ENCODE measurements around the gene MYO5A.

MYO5A gene

DNA sequence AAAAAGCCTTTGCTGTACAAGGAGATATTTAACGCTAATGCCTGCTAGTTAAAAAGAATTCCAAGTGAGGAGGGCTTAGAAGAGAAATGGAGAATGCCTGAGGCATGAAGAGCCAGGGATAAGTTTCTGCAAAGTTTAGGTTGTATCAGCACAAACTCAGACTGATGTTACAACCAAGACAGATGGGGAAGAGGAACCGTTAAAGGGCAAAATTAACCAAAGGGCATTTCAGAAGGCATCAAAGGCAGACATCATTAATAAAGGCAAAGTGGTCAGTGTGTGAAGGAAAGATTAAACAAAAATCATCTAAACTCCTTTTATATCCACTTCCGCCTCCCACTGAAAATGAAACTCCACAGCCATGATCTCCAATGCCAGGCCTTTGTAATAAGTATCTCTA, 7.0 kb downstream of the MYO5A start:
- DNase-seq (ENCODE audit: low read depth): no peak
- TF ChIP-seq MYC (IDR thresholded peaks at IDR 0.05; ENCODE audit: low read depth, low read length): no peak
- TF ChIP-seq, protein P1, sequence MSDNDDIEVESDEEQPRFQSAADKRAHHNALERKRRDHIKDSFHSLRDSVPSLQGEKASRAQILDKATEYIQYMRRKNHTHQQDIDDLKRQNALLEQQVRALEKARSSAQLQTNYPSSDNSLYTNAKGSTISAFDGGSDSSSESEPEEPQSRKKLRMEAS (IDR thresholded peaks at IDR 0.05; ENCODE audit: low read depth, low read length): no peak
- no peak for TF ChIP-seq POLR2A (IDR thresholded peaks at IDR 0.05; ENCODE audit: extremely low read depth, insufficient read length)
- TF ChIP-seq, protein P2, sequence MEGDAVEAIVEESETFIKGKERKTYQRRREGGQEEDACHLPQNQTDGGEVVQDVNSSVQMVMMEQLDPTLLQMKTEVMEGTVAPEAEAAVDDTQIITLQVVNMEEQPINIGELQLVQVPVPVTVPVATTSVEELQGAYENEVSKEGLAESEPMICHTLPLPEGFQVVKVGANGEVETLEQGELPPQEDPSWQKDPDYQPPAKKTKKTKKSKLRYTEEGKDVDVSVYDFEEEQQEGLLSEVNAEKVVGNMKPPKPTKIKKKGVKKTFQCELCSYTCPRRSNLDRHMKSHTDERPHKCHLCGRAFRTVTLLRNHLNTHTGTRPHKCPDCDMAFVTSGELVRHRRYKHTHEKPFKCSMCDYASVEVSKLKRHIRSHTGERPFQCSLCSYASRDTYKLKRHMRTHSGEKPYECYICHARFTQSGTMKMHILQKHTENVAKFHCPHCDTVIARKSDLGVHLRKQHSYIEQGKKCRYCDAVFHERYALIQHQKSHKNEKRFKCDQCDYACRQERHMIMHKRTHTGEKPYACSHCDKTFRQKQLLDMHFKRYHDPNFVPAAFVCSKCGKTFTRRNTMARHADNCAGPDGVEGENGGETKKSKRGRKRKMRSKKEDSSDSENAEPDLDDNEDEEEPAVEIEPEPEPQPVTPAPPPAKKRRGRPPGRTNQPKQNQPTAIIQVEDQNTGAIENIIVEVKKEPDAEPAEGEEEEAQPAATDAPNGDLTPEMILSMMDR (IDR thresholded peaks at IDR 0.05; ENCODE audit: low read depth, low read length): no peak
- H3K4me3 ChIP-seq (ENCODE audit: low read depth, low read length): no peak overlapping the region

DNA sequence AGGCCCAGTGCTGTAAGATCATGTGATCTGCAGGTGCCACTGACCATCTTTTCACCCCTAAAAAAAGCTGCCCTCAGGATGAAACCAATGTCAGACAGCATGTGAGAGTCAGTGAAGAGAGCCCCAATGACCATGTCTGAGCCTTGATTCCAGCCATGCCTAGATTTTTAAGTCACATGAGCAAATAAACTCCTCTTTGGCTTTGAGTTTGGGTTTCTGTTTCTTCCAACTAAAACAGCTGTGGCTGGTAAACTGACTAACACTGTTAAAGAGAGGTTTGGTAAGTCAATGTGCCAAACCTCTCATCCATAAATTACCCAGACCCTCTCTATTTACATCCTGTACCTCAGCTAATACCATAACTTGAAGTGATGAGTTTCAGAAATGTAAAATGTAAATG, 8.3 kb downstream of the MYO5A start:
- DNase-seq (ENCODE audit: low read depth): no peak
- H3K4me3 ChIP-seq (ENCODE audit: low read depth, low read length): no peak overlapping the region
- TF ChIP-seq, protein P1 (IDR thresholded peaks at IDR 0.05; ENCODE audit: low read depth, low read length): no peak
- no peak for TF ChIP-seq POLR2A (IDR thresholded peaks at IDR 0.05; ENCODE audit: extremely low read depth, insufficient read length)
- TF ChIP-seq MYC (IDR thresholded peaks at IDR 0.05; ENCODE audit: low read depth, low read length): no peak
- TF ChIP-seq, protein P2 (IDR thresholded peaks at IDR 0.05; ENCODE audit: low read depth, low read length): no peak

DNA sequence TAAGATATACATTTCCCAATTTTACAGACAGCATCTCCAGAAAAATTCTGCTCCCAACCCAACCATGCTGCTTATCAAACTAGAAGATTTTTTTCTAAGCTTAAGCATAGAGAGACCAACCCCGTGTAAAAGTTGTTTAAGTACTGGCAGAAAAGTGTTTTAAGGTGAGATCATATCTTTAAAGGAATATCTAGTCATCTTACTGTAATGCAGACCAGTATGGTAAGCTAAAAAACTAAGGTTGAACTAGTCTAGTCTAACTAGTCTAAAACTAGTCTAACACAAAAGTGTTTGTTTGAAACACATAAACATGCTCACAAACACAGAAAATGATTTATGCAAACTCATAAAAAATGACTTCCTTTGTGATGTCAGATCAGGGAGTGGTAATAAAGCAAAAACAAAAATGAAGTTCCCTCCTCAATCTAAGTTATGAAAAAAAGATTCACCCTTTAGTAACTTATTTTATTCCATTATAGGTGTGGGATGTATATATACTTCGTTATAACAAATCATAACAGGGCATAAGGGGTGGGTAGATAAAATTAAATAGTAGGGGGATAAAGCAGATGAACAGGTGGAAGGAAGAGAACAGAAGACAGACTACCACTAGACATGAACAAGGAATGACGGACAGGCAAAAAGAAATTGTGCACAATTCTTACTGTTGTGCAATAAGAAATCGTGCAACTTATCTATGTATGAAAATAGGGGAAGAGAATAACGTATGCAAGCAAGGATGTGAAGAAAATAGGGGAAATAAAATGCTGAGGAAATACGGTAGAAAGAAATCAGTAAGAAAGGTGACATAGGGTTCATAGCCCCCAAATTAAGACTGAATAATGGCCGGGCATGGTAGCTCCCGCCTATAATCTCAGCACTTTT, 10.0 kb downstream of the MYO5A start:
- DNase-seq (ENCODE audit: low read depth): peak; percentile 9
- TF ChIP-seq, protein P1 (IDR thresholded peaks at IDR 0.05; ENCODE audit: low read depth, low read length): no peak
- TF ChIP-seq, protein P2 (IDR thresholded peaks at IDR 0.05; ENCODE audit: low read depth, low read length): no peak
- no peak for TF ChIP-seq MYC (IDR thresholded peaks at IDR 0.05; ENCODE audit: low read depth, low read length)
- no peak for TF ChIP-seq POLR2A (IDR thresholded peaks at IDR 0.05; ENCODE audit: extremely low read depth, insufficient read length)
- no peak overlapping the region for H3K4me3 ChIP-seq (ENCODE audit: low read depth, low read length)

DNA sequence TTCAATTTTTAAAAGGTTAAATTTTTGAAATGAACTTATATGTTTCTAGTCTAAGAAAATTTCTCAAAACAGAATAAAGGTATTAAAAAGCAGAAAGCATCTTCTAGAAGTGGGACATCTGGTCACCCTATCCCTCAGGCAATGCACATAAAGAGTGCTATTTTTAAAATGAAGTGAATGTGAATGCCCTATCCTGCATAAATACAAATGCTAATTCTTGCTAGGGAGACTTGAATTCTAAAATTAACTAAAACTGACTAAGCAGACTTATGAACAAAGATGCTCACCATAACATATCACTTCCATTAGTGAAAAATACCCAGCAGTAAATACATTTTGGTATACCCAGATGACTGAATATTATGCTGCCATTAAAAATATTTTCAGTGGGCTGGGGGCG, 11.7 kb downstream of the MYO5A start:
- TF ChIP-seq, protein P1 (IDR thresholded peaks at IDR 0.05; ENCODE audit: low read depth, low read length): no peak
- TF ChIP-seq MYC (IDR thresholded peaks at IDR 0.05; ENCODE audit: low read depth, low read length): no peak
- TF ChIP-seq, protein P2 (IDR thresholded peaks at IDR 0.05; ENCODE audit: low read depth, low read length): no peak
- no peak for TF ChIP-seq POLR2A (IDR thresholded peaks at IDR 0.05; ENCODE audit: extremely low read depth, insufficient read length)
- H3K4me3 ChIP-seq (ENCODE audit: low read depth, low read length): no peak overlapping the region
- no peak for DNase-seq (ENCODE audit: low read depth)

DNA sequence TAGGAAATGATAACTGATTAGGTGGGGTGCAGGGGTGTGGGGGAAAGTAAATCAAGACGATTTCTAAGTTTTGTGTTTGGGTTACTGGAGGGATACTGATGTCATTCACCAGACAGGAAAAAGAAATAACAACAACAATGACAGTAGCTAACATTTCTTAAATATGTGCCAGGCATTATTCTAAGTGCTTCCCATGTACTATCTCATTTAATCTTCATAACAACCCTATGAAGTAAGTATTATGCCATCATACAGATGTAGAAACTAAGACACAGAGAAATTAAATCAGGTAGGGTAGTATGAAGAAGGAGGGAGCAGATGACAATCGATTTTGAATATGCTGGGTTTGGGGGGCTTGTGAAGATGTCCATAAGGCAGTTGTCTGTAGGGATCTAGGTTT, 13.3 kb downstream of the MYO5A start:
- TF ChIP-seq, protein P2 (IDR thresholded peaks at IDR 0.05; ENCODE audit: low read depth, low read length): no peak
- TF ChIP-seq POLR2A (IDR thresholded peaks at IDR 0.05; ENCODE audit: extremely low read depth, insufficient read length) (no peak), MYC (IDR thresholded peaks at IDR 0.05; ENCODE audit: low read depth, low read length) (no peak)
- TF ChIP-seq, protein P1 (IDR thresholded peaks at IDR 0.05; ENCODE audit: low read depth, low read length): no peak
- no peak overlapping the region for H3K4me3 ChIP-seq (ENCODE audit: low read depth, low read length)
- DNase-seq (ENCODE audit: low read depth): no peak

Data from NB4 (cell line).